Aorta (tissue), 5 donors: Measurements from ENCODE around the gene DHRS7C. TPM values are rescaled to one million over a fixed set of nuclear protein-coding genes. Genes with fewer than 3 reads are reported as not detected.

Source experiments
- ATAC-seq: fragments of 200-7000 bp; cut with Tn5 transposase; one replicate; pipeline ENCODE4 v1.9.1; 2022; ENCODE audit warnings: moderate library complexity; ENCODE audit not compliant: low FRiP score
- DNase-seq, 2 donors: peaks; one replicate each; pipeline ENCODE4 v3.0.0-alpha.2; 2020
- H3K27ac ChIP-seq, 2 donors: one replicate each; pipeline ENCODE4 v1.5.1; 2013; ENCODE audit warnings: low read length in 2 of 2, mild to moderate bottlenecking in 2 of 2, moderate library complexity in 2 of 2, control low read depth in 1 of 2, inconsistent platforms in 1 of 2, low read depth in 1 of 2
- H3K27me3 ChIP-seq, 2 donors: one replicate each; pipeline ENCODE4 v1.6.1; 2013; ENCODE audit warnings: control low read depth in 1 of 2, low read length in 1 of 2, mild to moderate bottlenecking in 1 of 2, moderate library complexity in 1 of 2; ENCODE audit not compliant: insufficient read depth in 2 of 2, control insufficient read depth in 1 of 2
- H3K36me3 ChIP-seq, 2 donors: one replicate each; pipeline ENCODE4 v1.6.1; 2013; ENCODE audit warnings: control low read depth in 1 of 2, low read length in 1 of 2, mild to moderate bottlenecking in 1 of 2; ENCODE audit not compliant: insufficient read depth in 2 of 2, control insufficient read depth in 1 of 2
- H3K4me1 ChIP-seq, 2 donors: one replicate each; pipeline ENCODE4 v1.6.1; 2013; ENCODE audit warnings: low read length in 2 of 2, control low read depth in 1 of 2, mild to moderate bottlenecking in 1 of 2, moderate library complexity in 1 of 2; ENCODE audit not compliant: insufficient read depth in 2 of 2, control insufficient read depth in 1 of 2
- H3K4me3 ChIP-seq, 2 donors: one replicate each; pipeline ENCODE4 v1.5.1; 2013; ENCODE audit warnings: low read length in 2 of 2, control low read depth in 1 of 2, mild to moderate bottlenecking in 1 of 2
- H3K9me3 ChIP-seq: one replicate; pipeline ENCODE4 v1.6.1; 2013; ENCODE audit warnings: mild to moderate bottlenecking, low read length; ENCODE audit not compliant: control insufficient read depth
- WGBS, 2 donors: extraction: QIAGEN DNeasy Blood & Tissue Kit; methylation state at CpG; one replicate each; pipeline ENCODE4 v1.1.7; 2013; 5-methylcytosine and 5-hydroxymethylcytosine counted together
- intact Hi-C, 2 donors: fragments of 100-400 bp; cut with DNase I; formaldehyde crosslinking; loops; one replicate each; pipeline versions ENCODE4 v1.14.2 to v1.15.0; 2022
- long read RNA-seq, 2 donors: library from polyadenylated mRNA; unstranded; transcript quantifications; one replicate each; pipeline ENCODE4 v2.0.0, GENCODE V29; 2020 to 2021
- polyA plus RNA-seq, 2 donors: library from polyadenylated mRNA; stranded (reverse); fragments of 200-250 nt; gene quantifications; one replicate each; pipeline ENCODE4 v1.2.3, GENCODE V29; 2013
- total RNA-seq, 2 donors: library from RNA; stranded (reverse); fragmentation: NEBNext Ultra II Directional; extraction: Animal tissue kit (Norgen Biotek cat#: 25700); gene quantifications; one replicate each; pipeline ENCODE4 v1.2.1, GENCODE V29; 2021
- donor health status: healthy with polysubstance abuse.
- donor health status: Bipolar disorder and iron deficiency.
- donor health status: DM: no; HTN: no; CAD: no.
- donor health status: DM: no; HTN: no; CAD: no.
- donor health status: DM: yes; HTN: yes; CAD: no.

The DHRS7C gene, protein sequence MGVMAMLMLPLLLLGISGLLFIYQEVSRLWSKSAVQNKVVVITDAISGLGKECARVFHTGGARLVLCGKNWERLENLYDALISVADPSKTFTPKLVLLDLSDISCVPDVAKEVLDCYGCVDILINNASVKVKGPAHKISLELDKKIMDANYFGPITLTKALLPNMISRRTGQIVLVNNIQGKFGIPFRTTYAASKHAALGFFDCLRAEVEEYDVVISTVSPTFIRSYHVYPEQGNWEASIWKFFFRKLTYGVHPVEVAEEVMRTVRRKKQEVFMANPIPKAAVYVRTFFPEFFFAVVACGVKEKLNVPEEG
- total RNA-seq (not detected), polyA plus RNA-seq (not detected)
- long read RNA-seq, donor 1, result 0 reads
- long read RNA-seq, donor 2, result 0 reads

DNA sequence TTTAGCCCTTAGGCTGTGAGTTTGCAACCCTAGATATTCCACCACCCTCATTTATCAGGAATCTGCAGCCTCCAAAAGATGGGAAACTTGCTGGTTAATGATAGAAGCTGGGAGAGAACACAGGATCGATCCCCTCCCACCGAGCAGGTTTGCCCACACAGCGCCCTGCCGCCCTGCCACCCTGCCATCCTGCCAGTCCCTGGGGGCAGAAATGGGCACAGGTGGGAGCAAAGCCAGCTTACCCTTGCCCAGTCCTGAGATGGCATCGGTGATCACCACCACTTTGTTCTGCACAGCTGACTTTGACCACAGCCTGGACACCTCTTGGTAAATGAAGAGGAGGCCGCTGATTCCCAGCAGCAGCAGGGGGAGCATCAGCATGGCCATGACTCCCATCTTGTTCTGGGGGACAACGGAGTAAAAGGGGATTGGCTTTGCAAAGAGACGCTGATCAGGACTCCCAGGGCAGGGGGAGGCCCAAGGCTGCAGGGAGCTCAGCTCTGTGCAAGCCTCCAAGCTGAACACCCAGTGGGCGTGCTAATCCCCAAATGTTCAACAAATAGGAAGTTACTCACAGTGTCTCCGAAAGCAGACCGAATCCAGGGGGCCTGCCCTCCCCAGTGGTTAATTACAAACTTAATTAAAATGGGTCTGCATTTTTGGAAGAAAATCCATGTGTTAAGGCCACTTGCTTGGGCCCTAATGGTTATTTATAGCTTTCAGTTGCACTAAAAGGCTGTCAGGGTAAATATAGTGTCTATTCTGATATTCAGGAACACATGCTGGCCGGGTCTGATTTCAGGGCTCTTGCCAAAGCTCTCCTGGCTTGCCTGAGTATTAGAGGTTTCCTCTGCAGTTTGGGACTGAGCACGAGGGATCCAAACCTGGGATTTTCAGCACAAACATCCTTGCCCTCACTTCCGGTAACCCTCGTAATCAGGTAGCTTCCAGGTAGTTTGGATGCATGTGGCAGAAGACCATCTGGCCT lies at the start of gene DHRS7C:
TSS of gene DHRS7C (minus strand) at position 704 of the 988 bp plus-strand sequence. CDS start at position 396, 308 bp downstream.
- H3K9me3 ChIP-seq, result no peaks in the 10 kb centered on the region
- no peaks in the 10 kb centered on the region for H3K4me1 ChIP-seq
- no peaks in the 10 kb centered on the region for H3K36me3 ChIP-seq
- 69% methylated on average over 15 of the region's 15 CpGs for WGBS, 2 donors
- ATAC-seq (no peak), DNase-seq (peak in 1 of 2 donors; percentile 41)
- no peaks in the 10 kb centered on the region for H3K27me3 ChIP-seq
- no peak within 1 kb of the TSS for H3K4me3 ChIP-seq
- H3K27ac ChIP-seq, result no peak within 1 kb of the TSS
- intact Hi-C loops, result no loop called here

DNA sequence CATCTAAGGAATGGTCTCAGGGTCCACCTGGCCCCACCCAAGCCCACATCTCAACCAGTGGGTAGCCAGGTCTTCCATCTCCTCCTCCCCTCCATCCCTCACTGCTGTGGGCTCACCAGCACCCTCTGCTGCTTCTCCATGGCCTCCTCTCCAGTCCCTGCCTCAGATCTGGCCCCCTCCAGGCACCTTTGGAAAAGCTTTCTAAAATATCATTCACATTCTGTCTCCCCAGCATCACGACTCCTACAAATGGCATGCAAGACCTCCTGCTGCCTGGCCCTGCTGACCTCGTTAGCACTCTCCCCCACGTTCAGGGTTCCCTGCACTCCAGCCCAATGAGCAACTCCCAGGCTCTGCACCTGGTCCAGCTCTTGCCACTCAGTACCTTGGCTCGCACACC lies 48.0 kb upstream of the DHRS7C start:
- H3K27ac ChIP-seq, result no peak overlapping the region
- intact Hi-C loops, result no loop called here
- no peaks in the 10 kb centered on the region for H3K9me3 ChIP-seq
- H3K4me1 ChIP-seq, result no peaks in the 10 kb centered on the region
- DNase-seq (no peak), ATAC-seq (no peak)
- no peaks in the 10 kb centered on the region for H3K36me3 ChIP-seq
- no peaks in the 10 kb centered on the region for H3K27me3 ChIP-seq
- 54 to 68% methylated on average over 4 of the region's 4 CpGs for WGBS, 2 donors
- H3K4me3 ChIP-seq, result no peak overlapping the region

DNA sequence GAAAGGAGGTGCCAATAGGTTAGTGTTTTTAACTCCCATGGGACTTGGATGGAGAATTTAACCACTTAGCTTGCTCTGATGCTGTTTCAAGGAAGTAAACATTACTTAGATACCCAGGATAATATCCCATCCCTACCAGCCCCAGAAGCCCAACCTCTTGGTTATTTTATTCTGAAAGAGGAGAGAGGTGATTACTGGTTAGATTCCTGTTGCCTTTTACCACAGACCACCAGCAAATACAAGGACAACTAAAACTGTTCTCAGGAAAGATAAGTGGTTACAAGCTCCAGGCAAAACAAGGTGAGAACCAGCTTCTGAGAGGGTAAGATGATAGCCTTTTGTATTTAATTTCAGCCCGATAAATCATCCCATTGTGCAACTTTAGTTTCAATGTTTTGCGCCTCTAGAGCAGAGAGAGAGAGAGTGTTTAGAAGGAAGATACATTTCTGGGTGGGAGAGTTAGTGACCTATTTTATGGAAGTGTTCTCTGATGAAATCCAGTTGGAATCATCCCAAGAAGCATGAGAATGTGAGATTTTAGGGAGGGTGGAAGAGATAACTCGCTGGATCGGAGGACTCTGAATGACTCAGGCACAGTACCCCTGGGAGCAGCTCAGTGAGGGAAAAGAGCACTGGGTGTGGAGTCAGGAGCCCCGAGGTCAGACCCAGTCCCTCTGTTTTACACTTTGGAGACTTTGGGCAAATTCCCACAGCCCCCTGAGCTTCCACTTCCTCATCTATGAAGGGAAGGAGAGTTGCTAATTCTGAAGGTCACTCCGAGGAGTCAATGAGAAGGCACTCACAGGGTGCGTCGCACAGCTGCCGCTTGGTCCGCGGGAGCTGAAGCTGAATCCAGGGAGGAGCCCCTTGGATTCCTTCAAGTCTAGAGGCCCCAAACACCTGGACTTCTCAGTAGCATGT lies 46.4 kb upstream of the DHRS7C start:
- Histone ChIP-seq H3K9me3 (no peaks in the 10 kb centered on the region), H3K27ac (no peak overlapping the region), H3K27me3 (no peaks in the 10 kb centered on the region), H3K4me1 (no peaks in the 10 kb centered on the region), H3K36me3 (no peaks in the 10 kb centered on the region), H3K4me3 (no peak overlapping the region)
- DNase-seq (peak in 1 of 2 donors; percentile 59), ATAC-seq (peak; percentile 71)
- 69 to 71% methylated on average over 11 of the region's 11 CpGs for WGBS, 2 donors
- intact Hi-C loops, result no loop called here

DNA sequence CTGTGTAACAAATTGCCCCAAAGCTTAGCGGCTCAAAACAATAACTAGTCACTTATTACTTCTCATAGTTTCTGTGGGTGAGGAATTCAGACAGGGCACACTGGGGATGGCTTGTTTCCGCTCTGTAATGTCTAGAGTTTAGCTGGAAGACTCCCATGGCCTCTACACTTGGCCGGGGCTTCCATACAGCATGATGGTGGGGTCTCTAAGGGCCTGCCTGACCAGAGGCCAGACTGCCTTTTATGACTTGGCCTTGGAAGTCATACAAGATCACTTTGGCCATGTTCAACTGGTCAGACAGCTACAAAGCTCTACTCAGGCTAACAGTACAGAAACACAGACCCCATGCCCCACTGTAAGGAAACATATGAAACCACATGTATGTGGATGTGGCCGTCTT lies 42.5 kb upstream of the DHRS7C start:
- 89 to 90% methylated on average over 4 of the region's 4 CpGs for WGBS, 2 donors
- Histone ChIP-seq H3K27ac (no peak overlapping the region), H3K4me1 (no peaks in the 10 kb centered on the region), H3K9me3 (no peaks in the 10 kb centered on the region), H3K36me3 (no peaks in the 10 kb centered on the region), H3K27me3 (no peaks in the 10 kb centered on the region), H3K4me3 (no peak overlapping the region)
- ATAC-seq (no peak), DNase-seq (no peak)
- intact Hi-C loops, result no loop called here

DNA sequence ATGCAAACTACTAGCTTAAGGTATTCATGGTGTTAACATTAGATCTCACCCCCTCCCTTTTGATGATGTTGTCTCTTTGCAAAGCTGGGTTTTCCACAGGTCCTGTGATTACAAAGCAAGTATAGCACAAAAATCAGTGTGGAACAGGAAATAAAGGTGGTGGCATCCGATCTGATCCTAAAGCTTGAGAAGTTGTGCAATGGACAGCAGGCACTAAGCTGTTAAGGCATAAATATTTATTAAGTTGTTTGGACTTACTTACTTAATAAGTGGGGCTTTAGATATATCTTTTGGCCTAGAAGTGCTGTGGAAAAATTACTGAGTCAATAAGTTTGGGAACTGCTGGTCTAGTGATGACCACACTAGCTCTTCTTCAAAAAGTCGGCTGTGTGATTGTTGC lies 39.3 kb upstream of the DHRS7C start:
- ATAC-seq, result peak; percentile 34
- no peaks in the 10 kb centered on the region for H3K4me1 ChIP-seq
- no peak for DNase-seq
- no peaks in the 10 kb centered on the region for H3K36me3 ChIP-seq
- H3K27me3 ChIP-seq, result no peaks in the 10 kb centered on the region
- WGBS, 2 donors, result 73 to 93% methylated on average over 2 of the region's 2 CpGs
- intact Hi-C loops, result no loop called here
- no peaks in the 10 kb centered on the region for H3K9me3 ChIP-seq
- H3K4me3 ChIP-seq, result no peak overlapping the region
- H3K27ac ChIP-seq, result no peak overlapping the region

DNA sequence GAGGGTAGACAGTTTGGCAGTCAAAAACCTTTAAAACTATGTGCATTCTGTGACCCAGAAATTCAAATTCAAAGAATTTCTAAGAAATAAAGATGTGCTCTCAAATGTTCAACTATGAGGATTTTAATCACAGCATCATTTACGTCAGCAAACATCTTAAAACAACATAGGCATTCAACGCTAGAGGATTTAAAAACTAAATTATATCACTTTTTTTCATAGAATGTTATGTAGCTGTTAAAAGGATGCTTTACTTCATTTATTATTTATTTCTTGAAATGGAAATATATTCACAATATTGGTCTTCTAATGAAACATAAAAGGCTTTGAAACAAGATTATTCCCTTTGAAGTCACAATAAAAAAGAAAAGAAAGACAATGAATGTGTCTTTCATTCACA lies 38.0 kb upstream of the DHRS7C start:
- no peaks in the 10 kb centered on the region for H3K9me3 ChIP-seq
- H3K4me3 ChIP-seq, result no peak overlapping the region
- WGBS, 2 donors, result 63 to 78% methylated on average over 2 of the region's 2 CpGs
- H3K4me1 ChIP-seq, result no peaks in the 10 kb centered on the region
- intact Hi-C loops, result no loop called here
- ATAC-seq, result no peak
- DNase-seq, result no peak
- H3K27ac ChIP-seq, result no peak overlapping the region
- no peaks in the 10 kb centered on the region for H3K27me3 ChIP-seq
- H3K36me3 ChIP-seq, result no peaks in the 10 kb centered on the region

DNA sequence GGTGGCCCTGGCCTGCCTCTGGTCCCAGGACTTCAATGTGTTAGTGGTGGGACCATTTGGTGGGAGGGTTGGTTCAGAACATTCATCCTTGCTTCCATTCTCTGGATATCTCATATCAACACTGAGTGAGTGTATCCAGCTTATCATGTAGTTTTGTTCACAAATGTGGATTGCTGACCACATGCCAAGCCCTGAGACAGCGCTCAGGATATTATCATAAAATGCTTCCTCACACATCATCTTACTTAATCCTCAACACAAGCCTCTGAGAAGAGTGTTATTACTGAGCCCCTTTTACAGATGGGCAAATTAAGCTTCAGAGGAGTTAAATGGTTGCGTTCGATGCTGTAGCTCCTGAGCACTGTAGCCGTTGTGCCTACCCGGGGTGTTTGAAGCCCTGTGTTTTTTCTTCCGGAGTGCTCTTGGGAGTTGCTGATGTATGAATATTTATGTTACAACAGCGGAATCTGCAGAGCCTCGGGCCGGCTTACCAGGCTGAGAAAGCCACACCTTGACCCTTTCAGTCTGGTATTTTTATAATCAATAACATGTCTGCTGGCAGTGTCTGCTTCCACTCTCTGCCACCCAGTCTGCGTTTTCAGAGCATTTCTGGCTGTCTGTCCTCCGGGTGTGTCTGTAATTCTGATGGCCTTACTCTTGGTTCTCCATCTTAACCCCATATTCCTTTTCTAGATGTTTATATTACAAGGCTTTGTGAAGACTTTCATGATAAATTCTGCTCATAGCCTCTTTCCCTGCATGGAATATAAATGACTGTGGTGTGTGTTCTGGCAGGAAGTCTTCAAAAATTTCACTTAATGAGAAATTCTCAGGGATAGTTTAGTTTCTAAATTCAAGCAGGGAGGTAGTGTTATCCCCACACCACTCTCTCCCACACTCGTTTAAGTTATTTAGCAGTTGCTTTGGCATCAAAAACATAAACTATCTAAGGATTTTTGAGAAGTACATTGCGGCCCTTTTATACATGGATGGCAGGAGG lies 37.2 kb upstream of the DHRS7C start:
- WGBS, 2 donors, result 20 to 27% methylated on average over 13 of the region's 13 CpGs

More for the DNA sequence above, 37.2 kb upstream of the DHRS7C start:
- no peak for ATAC-seq
- no peaks in the 10 kb centered on the region for H3K27me3 ChIP-seq
- no peak overlapping the region for H3K27ac ChIP-seq
- no peak overlapping the region for H3K4me3 ChIP-seq
- intact Hi-C loops, result no loop called here
- H3K4me1 ChIP-seq, result no peaks in the 10 kb centered on the region
- no peak for DNase-seq
- no peaks in the 10 kb centered on the region for H3K36me3 ChIP-seq
- peaks cover 2% of the 10 kb centered on the region for H3K9me3 ChIP-seq
